HG03457 (cell line): ENCODE measurements around the gene CAMP.
"Not testable (repeated sequence)": the region's sequence is repeated elsewhere in the genome, so short reads cannot be mapped to it uniquely, and the experiment has no call there.

Experiments
- ATAC-seq: cut with Tn5 transposase; IDR thresholded peaks from one replicate; pipeline ENCODE4 v1.9.1; 2021; ENCODE audit warnings: moderate number of reproducible peaks; ENCODE audit not compliant: unreplicated experiment

CAMP gene, protein sequence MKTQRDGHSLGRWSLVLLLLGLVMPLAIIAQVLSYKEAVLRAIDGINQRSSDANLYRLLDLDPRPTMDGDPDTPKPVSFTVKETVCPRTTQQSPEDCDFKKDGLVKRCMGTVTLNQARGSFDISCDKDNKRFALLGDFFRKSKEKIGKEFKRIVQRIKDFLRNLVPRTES

DNA sequence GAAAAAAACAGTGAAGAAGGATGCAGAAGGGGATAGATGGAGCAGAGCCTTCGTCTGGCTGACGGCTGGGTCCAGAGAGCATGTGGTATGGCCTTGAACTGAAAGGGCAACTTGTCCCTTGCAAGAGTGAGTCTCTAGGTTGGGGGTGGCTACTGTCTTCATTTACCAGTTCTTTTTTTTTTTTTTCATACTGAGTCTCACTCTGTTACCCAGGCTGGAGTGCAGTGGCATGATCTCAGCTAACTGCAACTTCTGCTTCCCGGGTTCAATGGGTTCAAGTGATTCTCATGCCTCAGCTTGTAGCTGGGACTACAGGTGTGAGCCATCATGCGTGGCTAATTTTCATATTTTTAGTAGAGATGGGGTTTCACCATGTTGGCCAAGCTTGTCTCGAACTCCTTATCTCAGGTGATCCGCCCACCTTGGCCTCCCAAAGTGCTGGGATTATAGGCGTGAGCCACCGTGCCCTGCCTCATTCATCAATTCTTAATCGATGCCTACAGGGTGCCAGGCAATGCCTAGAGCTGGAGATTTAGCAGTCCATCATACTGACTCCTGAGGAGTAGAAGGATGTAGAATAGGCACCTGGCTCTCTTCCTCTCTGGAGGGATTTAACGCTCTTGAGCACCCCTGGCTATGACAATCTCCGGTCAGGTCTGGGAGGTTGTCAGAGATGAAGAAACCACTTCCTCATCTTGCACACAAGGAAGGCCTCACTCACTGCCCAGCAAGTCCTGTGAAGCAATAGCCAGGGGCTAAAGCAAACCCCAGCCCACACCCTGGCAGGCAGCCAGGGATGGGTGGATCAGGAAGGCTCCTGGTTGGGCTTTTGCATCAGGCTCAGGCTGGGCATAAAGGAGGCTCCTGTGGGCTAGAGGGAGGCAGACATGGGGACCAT is at the start of gene CAMP:
CAMP (plus strand) TSS at position 880 of the 898 bp plus-strand sequence; CDS start at position 897, 17 bp downstream.
- no peak for ATAC-seq

DNA sequence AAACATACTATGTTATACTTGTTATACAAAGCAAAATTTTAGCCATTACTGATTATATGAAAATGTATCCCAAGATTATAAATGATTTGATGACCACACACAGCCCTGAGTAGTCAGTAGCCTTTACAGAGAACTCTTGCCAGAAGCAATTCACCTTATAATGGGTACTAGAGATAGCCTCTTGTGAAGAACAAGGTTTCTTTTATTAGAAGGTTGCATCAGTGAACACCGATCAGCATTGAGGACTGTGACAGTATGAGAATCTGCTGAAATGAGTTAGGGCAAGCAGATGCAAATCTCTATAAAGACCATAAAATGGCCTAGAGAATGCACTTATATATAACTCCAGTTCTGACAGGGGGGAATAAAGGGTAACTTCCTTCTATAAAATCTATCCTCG is 45.2 kb upstream of the CAMP start:
- ATAC-seq = no peak

DNA sequence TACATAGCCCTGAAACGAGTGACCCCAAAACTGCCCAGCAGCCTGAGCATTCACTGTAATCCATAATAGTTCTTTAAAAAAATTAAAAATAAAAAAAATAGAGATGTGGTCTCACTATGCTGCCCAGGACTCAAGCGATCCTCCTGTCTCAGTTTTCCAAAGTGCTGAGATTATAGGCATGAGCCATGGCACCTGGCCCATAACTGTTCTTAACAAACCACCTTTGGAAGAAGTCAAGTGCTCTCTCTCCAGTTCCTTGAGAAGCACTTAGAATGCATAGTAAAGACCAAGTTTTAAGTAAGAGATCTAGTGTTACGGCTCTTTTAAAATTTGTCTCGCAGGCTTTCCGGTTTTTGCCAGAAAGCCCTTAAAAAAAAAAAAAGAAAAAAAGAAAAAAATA is 43.3 kb upstream of the CAMP start:
- ATAC-seq = no peak

GRCh38 chr3:48180531-48181253 is 42.6 kb upstream of the CAMP start:
- ATAC-seq = no peak

- ATAC-seq = no peak
Observed at GRCh38 chr3:48184299-48184698, 39.0 kb upstream of the CAMP start.

DNA sequence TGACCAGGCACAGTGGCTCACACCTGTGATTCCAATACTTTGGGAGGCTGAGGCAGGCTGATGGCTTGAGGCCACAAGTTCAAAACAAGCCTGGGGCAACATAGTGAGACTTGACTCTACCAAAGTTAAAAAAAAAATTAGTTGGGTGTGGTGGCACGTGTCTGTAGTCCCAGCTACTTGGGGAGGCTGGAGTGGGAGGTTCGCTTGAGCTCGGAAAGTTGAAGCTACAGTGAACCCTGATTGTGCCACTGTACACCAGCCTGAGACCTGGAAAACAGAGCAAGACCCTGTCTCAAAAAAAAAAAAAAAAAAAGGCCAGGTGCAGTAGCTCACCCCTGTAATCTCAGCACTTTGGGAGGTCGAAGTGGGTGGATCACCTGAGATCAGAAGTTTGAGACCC is 38.2 kb upstream of the CAMP start:
- no peak for ATAC-seq

DNA sequence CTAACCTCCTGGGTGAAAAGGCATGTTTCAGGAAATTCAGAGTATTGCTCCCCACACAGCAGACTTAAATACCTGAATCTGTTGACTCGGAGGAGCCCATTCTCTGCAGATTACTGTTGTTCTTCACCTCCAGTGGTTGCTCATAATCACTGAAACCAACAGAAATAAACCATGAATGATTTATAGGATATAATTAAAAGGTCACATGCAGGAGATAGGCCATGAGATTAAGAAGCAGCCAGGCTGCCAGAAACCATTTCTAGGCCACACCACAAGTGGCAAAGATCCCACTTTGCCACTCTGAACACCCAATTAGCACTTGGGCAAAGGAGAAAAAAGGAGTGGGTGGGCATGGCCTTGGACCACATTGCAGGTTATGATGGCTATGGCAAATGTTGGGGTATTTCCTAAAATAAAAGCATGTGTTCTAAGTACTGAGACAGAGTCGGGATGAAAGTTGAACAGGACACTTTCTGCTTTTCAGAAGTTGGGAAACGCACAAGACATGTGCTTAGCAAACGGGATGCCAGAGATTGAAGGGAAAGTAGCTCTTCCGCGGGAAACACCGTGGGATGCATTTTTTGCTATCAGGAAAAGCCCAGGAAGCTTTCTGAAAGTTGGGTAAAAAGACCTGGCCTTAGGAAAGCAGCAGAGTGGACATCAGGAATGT is 36.5 kb upstream of the CAMP start:
- ATAC-seq = no peak

DNA sequence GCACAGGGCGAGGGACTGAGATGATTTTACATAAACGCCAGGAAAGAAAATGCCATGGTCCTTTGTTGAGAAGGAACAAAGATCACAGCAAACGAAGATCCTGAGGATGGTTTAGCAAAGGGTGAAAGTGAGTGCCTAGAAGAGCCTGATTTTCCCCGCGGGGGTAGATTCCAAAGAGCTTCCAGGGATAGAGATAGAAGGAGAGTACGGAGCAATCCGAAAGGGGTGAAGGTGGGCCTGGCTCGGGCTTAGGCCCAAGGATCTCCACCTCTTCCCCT is 36.1 kb upstream of the CAMP start:
- no peak for ATAC-seq

DNA sequence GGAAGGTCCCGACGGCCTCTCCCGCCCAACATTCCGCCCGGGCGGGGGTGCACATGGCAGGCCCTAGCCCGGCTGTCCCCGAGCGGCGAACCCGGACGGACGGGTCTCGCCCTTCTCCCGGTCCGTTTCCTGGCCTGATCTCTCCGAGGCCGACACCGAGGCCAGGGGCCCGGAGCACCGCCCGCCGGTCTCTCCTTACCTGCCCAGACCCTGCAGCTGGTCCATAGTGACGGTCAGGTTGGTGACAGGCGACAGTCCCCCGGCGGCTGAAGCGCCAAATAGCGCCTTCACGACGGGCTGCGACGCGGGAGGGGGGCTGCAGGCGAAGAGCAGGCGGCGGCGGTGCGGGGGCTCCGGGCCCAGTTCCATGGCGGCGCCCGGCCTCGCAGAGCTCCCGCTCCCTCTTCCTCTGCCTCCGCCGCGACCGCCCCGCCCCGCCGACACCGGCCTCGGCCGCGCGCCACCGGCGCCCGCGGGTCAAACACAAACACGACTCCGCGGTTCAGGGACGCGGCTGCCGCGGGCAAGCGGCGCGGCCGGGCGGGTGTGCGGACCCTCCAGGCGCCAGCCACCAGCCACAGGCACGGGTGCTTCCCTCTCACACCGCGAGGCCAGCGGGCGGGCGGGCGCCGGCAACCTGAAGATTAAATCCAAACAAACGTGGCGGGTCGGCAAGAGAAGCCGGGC is 35.6 kb upstream of the CAMP start:
- ATAC-seq = peak; percentile 20

DNA sequence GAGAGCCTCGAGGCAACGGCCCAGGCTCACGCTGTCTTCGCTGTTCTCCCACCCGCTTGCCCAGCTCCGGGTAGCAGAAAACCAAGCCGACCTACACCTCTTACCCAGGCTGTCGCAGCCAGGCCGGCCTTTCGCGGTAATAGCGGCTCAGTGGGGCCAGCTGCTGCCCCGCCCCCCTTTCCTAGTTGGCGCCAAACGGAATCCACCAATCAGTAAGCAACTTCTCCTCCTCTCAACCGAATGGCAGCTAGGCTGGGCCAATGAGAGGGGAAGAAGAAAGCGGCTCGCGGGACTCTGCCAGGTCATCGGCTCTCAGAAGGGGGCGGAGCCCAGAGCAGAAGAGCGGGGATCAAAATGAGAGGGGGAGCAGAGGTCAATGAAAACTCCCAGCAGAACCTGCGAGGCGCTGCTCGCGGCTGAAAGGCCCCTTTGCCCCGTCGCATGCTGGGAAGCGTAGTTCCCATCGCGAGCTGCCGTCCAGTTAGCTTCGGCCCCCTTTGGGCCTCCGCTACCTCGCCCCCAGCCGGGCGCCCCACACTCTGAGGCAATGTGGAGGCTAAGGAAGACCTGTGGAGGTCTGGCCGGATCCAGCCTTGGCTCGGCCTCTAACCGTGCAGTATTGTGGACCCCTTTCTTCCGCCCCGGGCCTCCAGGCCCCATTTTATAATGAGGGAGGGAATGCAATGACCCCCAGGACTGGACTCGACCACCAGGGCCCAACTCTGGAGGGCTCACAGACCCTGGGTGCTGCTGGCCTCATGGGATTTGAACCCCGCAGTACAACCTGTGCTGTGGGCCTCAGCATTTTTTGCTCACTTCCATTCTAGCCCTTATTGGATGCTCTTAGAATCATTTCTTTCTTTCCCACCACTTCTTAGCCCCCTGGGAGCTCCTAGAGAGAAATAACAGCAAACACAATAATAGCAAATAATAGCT is 34.8 kb upstream of the CAMP start, which contains the start of gene CDC25A:
CDC25A (minus strand) TSS at position 152 of the 936 bp plus-strand sequence. CDS start 470 bp downstream, outside the sequence.
- peak; percentile 87 for ATAC-seq

DNA sequence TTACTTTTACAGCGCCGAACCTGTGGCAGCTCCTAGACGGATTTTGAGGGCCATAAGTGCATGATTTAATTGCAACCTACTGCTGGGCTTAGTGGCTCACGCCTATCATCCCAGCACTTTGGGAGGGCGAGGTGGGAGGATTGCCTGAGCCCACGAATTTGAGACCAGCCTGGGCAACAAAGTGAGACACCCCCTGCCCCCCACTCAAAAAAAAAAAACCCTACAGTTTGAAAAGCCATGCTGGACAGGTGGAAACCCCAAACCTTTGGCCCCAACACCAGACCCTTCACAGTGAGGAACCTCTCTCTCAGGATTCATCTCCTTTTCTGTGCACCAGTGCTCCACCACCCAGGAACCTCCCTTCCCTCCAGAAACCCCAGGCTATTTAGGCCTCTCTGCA is 34.0 kb upstream of the CAMP start:
- ATAC-seq = no peak

DNA sequence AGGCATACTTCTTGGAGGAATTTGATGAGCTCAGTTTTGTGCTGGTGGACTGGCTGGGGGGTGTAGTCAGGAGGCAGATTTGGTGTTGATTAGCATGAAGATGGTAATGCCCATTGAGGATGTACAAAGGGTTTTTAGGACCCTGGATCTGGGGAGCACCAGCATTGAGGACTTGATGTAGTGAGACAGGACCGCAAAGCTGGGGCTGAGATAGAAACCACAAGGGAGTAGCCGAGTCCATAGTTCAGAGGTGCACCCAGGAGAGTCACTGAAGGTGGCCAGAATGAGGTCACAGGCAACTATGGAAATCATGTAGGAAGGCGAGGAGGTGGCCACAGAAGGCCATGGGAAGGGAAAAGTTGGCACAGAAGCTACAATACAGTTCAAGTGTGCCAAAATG is 32.4 kb upstream of the CAMP start:
- ATAC-seq = no peak

- no peak for ATAC-seq
Observed at GRCh38 chr3:48194446-48195071, 28.7 kb upstream of the CAMP start.

DNA sequence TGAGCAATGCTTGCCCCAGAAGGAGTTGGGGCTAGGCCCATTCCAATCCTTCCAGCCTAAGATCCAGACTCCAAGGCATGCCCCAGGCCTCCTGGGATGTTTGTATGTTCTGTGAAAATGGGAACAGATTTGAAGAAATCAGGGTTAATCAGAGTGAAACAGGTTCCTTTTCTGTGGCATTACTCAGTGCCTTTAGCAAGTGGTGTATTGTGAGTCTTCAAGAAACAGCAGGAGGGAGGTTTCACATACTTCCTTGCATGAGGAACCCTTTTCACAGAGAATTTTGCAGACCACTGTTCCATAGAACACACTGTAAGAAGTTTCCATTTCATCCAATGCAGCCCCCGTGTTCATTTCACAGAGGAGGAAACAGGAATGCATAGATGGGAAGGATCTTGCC is 26.7 kb upstream of the CAMP start:
- no peak for ATAC-seq

- no peak for ATAC-seq
Observed at GRCh38 chr3:48199117-48199516, 24.2 kb upstream of the CAMP start.

DNA sequence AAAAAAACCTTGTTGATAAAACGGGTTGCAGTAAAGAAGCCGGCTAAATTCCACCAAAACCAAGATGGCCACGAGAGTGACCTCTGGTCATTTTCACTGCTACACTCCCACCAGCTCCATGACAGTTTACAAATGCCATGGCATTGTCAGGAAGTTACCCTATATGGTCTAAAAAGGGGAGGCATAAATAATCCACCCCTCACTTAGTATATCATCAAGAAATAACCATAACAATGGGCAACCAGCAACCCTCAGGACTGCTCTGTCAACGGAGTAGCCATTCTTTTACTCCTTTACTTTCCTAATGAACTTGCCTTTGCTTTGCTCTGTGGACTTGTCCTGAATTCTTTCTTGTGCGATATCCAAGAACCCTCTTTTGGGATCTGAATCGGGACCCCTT is 20.7 kb upstream of the CAMP start:
- ATAC-seq = no peak

GRCh38 chr3:48208076-48208475 is 15.2 kb upstream of the CAMP start:
- ATAC-seq = no peak

- ATAC-seq = no peak
Observed at GRCh38 chr3:48209445-48209844, 13.8 kb upstream of the CAMP start.

DNA sequence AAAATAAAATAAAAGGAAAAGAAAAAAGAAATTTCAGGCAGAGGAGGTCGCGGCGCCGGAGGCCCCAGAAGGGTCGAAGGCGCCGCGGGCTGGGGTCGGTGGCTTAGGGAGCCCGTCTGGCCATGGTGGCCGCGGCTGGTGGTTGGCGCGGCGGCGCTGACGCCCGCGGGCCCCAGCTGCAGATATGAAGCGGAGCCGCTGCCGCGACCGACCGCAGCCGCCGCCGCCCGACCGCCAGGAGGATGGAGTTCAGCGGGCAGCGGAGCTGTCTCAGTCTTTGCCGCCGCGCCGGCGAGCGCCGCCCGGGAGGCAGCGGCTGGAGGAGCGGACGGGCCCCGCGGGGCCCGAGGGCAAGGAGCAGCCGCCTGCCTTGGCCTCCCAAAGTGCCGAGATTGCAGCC is 12.8 kb upstream of the CAMP start:
- ATAC-seq = not testable (repeated sequence)
